OCI-LY7 (cell line): ENCODE measurements around the gene KCNAB2. TPM values are rescaled to one million over a fixed set of nuclear protein-coding genes. Genes with fewer than 3 reads are reported as not detected.

Experiments used
- BruUV-seq: library from RNA; stranded (reverse); fragments of 400-500 nt; replicated peaks from 2 replicates; lab custom pipeline; 2021; lab: Mats Ljungman, UMichigan
- CTCF ChIA-PET: fragments of 300-600 bp; sonication (Branson Sonifier 250); formaldehyde crosslinking; loops from one replicate; lab custom pipeline; 2022; ENCODE audit warnings: antibody characterized with exemption; ENCODE audit not compliant: unreplicated experiment; lab: Charles Lee
- POLR2A ChIA-PET: fragments of 300-600 bp; sonication (Branson Sonifier 250); formaldehyde crosslinking; loops from one replicate; lab custom pipeline; 2022; ENCODE audit warnings: antibody characterized with exemption; lab: Charles Lee
- DNase-seq: peaks from one replicate; pipeline ENCODE4 v3.0.0-alpha.2; 2015; ENCODE audit warnings: low spot score
- H2AFZ ChIP-seq: fragments of 200-600 bp; sonication (generic), shearing (Covaris generic); 2 replicates; pipeline ENCODE4 v1.6.1; 2014; ENCODE audit warnings: mild to moderate bottlenecking, antibody characterized with exemption, low read length, moderate library complexity
- H3K27ac ChIP-seq: fragments of 200-600 bp; sonication (generic); 2 replicates; pipeline ENCODE4 v1.5.1; 2014; ENCODE audit warnings: mixed run types, low read depth, mild to moderate bottlenecking, moderate library complexity, low read length, inconsistent platforms; ENCODE audit not compliant: poor library complexity, severe bottlenecking
- H3K36me3 ChIP-seq: fragments of 200-600 bp; sonication (generic); 2 replicates; pipeline ENCODE4 v1.6.1; 2014; ENCODE audit warnings: mild to moderate bottlenecking, antibody characterized with exemption, low read length, moderate library complexity, mixed read lengths; ENCODE audit not compliant: insufficient read depth
- H3K4me1 ChIP-seq: fragments of 200-600 bp; sonication (generic); 2 replicates; pipeline ENCODE4 v1.5.1; 2014; ENCODE audit warnings: mild to moderate bottlenecking, low read length; ENCODE audit not compliant: insufficient read depth, poor library complexity, severe bottlenecking
- H3K4me2 ChIP-seq: fragments of 200-600 bp; sonication (generic); 2 replicates; pipeline ENCODE4 v1.6.1; 2014; ENCODE audit warnings: mild to moderate bottlenecking, low read length
- H3K4me3 ChIP-seq: fragments of 200-600 bp; sonication (generic); 2 replicates; pipeline ENCODE4 v1.5.1; 2014; ENCODE audit warnings: mild to moderate bottlenecking, low read depth, low read length; ENCODE audit not compliant: poor library complexity, severe bottlenecking
- H3K79me2 ChIP-seq: fragments of 200-600 bp; sonication (generic); 2 replicates; pipeline ENCODE4 v1.6.1; 2016; ENCODE audit warnings: low read depth, mild to moderate bottlenecking, low read length, moderate library complexity, mixed read lengths; ENCODE audit not compliant: insufficient read depth
- H3K9me2 ChIP-seq: fragments of 200-600 bp; sonication (generic); 2 replicates; pipeline ENCODE4 v1.6.1; 2016; ENCODE audit warnings: mild to moderate bottlenecking, low read length, mixed read lengths; ENCODE audit not compliant: insufficient read depth
- H3K9me3 ChIP-seq: fragments of 200-600 bp; sonication (generic); 2 replicates; pipeline ENCODE4 v1.6.1; 2014; ENCODE audit warnings: mild to moderate bottlenecking, mixed run types, low read length, mixed read lengths
- H4K20me1 ChIP-seq: fragments of 200-600 bp; sonication (generic); 2 replicates; pipeline ENCODE4 v1.6.1; 2014; ENCODE audit warnings: mild to moderate bottlenecking, antibody characterized with exemption, low read length, moderate library complexity, mixed read lengths; ENCODE audit not compliant: insufficient read depth
- CTCF ChIP-seq: fragments of 200-600 bp; sonication (generic); conservative IDR thresholded peaks from 2 replicates; pipeline ENCODE4 v1.5.1; 2014; ENCODE audit warnings: mild to moderate bottlenecking, antibody characterized with exemption, low read length, moderate library complexity, mixed read lengths
- EZH2phosphoT487 ChIP-seq: fragments of 200-600 bp; sonication (generic); IDR thresholded peaks from 2 replicates; pipeline ENCODE4 v1.6.1; 2018; ENCODE audit warnings: low read depth, borderline replicate concordance, mild to moderate bottlenecking, mixed run types, antibody characterized with exemption, low read length, moderate library complexity, mixed read lengths
- intact Hi-C: fragments of 100-400 bp; cut with micrococcal nuclease; formaldehyde crosslinking; loops from one replicate; pipeline ENCODE4 v1.10.0; 2022; ENCODE audit not compliant: unreplicated experiment
- total RNA-seq, 2 experiments: library from RNA; depleted of rRNA in 1 of 2; stranded (reverse); fragments of >200 nt in 1 of 2; shearing (Covaris generic) in 1 of 2; gene quantifications; 2 replicates each; pipeline ENCODE4 v1.2.3, GENCODE V29; 2014 to 2022

The KCNAB2 gene
- total RNA-seq, 2 experiments from 2014 or later = 46.7 to 133 TPM

- POLR2A ChIA-PET = no interaction called here
- TF ChIP-seq EZH2phosphoT487 = no peak
- TF ChIP-seq CTCF = no peak
- Histone ChIP-seq H3K4me3 (no peak overlapping the region), H3K9me2 (no peaks in the 10 kb centered on the region), H2AFZ (no peak overlapping the region), H4K20me1 (no peaks in the 10 kb centered on the region), H3K36me3 (no peaks in the 10 kb centered on the region), H3K79me2 (no peaks in the 10 kb centered on the region), H3K9me3 (no peaks in the 10 kb centered on the region), H3K4me2 (no peak overlapping the region), H3K27ac (no peak overlapping the region), H3K4me1 (no peaks in the 10 kb centered on the region)
- CTCF ChIA-PET = no interaction called here
- intact Hi-C loops = no loop called here
- DNase-seq = no peak
- BruUV-seq = no TSS peak
These were observed 89.2 kb downstream of the KCNAB2 start for GRCh38 chr1:6134741-6135510.

GRCh38 chr1:6136516-6137220, 91.0 kb downstream of the KCNAB2 start:
- ChIA-PET POLR2A (no interaction called here), CTCF (interaction anchor here (0.6 kb wide), 1 partner anchor 1721 kb away, joined by 3 read pairs; no protein-coding TSS in a partner anchor)
- no TSS peak for BruUV-seq
- DNase-seq = no peak
- no peaks in the 10 kb centered on the region for H3K79me2 ChIP-seq
- TF ChIP-seq EZH2phosphoT487 (no peak), CTCF (no peak)
- H3K27ac ChIP-seq = no peak overlapping the region
- H3K4me1 ChIP-seq = no peaks in the 10 kb centered on the region
- H3K4me2 ChIP-seq = no peak overlapping the region
- H3K9me3 ChIP-seq = no peaks in the 10 kb centered on the region
- H4K20me1 ChIP-seq = no peaks in the 10 kb centered on the region
- intact Hi-C loops = no loop called here
- no peak overlapping the region for H3K4me3 ChIP-seq
- H2AFZ ChIP-seq = no peak overlapping the region
- no peaks in the 10 kb centered on the region for H3K36me3 ChIP-seq
- H3K9me2 ChIP-seq = no peaks in the 10 kb centered on the region
